ENCODE results near the gene TSPAN5. TPM values are rescaled to one million over a fixed set of nuclear protein-coding genes. Genes with fewer than 3 reads are reported as not detected.

The TSPAN5 gene
- total RNA-seq, 4 donors from 2014 or later: 14.5 to 33.4 (median 17.0) TPM

GRCh38 chr4:98672583-98673287 is 14.3 kb upstream of the TSPAN5 start:
- Histone ChIP-seq H3K4me1 (peaks cover 3% of the 10 kb centered on the region), H3K27me3 (no peaks in the 10 kb centered on the region), H3K36me3 (no peaks in the 10 kb centered on the region), H3K27ac (no peak overlapping the region), H3K9me3 (no peaks in the 10 kb centered on the region), H3K4me3 (no peak overlapping the region)
- no peak for DNase-seq (ENCODE audit: low spot score in 2 of 2)
- WGBS: 56% methylated on average over 5 of the region's 5 CpGs
- TF ChIP-seq EP300 (IDR thresholded peaks at IDR 0.05) (no peak), POLR2AphosphoS5 (IDR thresholded peaks at IDR 0.05) (no peak), POLR2A (IDR thresholded peaks at IDR 0.05) (no peak), CTCF (IDR thresholded peaks at IDR 0.05) (no peak)

GRCh38 chr4:98671131-98671530 is 12.7 kb upstream of the TSPAN5 start:
- DNase-seq (ENCODE audit: low spot score in 2 of 2): no peak
- Histone ChIP-seq H3K9me3 (no peaks in the 10 kb centered on the region), H3K4me1 (peaks cover 3% of the 10 kb centered on the region), H3K36me3 (no peaks in the 10 kb centered on the region), H3K4me3 (no peak overlapping the region), H3K27me3 (no peaks in the 10 kb centered on the region), H3K27ac (no peak overlapping the region)
- no peak for TF ChIP-seq CTCF (IDR thresholded peaks at IDR 0.05)
- no peak for TF ChIP-seq EP300 (IDR thresholded peaks at IDR 0.05)
- no peak for TF ChIP-seq POLR2AphosphoS5 (IDR thresholded peaks at IDR 0.05)
- no peak for TF ChIP-seq POLR2A (IDR thresholded peaks at IDR 0.05)

GRCh38 chr4:98670186-98670585 is 11.8 kb upstream of the TSPAN5 start:
- Histone ChIP-seq H3K27me3 (no peaks in the 10 kb centered on the region), H3K9me3 (no peaks in the 10 kb centered on the region), H3K4me3 (no peak overlapping the region), H3K27ac (no peak overlapping the region), H3K4me1 (peaks cover 3% of the 10 kb centered on the region), H3K36me3 (no peaks in the 10 kb centered on the region)
- WGBS: 96% methylated on average over 5 of the region's 5 CpGs
- TF ChIP-seq CTCF (IDR thresholded peaks at IDR 0.05): no peak
- no peak for TF ChIP-seq POLR2AphosphoS5 (IDR thresholded peaks at IDR 0.05)
- no peak for TF ChIP-seq EP300 (IDR thresholded peaks at IDR 0.05)
- no peak for TF ChIP-seq POLR2A (IDR thresholded peaks at IDR 0.05)
- DNase-seq (ENCODE audit: low spot score in 2 of 2): no peak

- 46% methylated on average over 4 of the region's 4 CpGs for WGBS
- no peaks in the 10 kb centered on the region for H3K27me3 ChIP-seq
- no peaks in the 10 kb centered on the region for H3K36me3 ChIP-seq
- H3K27ac ChIP-seq: no peak overlapping the region
- H3K9me3 ChIP-seq: no peaks in the 10 kb centered on the region
- no peak overlapping the region for H3K4me3 ChIP-seq
- no peak for TF ChIP-seq CTCF (IDR thresholded peaks at IDR 0.05)
- DNase-seq (ENCODE audit: low spot score in 2 of 2): no peak
- H3K4me1 ChIP-seq: peaks cover 3% of the 10 kb centered on the region
Measured at GRCh38 chr4:98669577-98669976, 11.2 kb upstream of the TSPAN5 start.

GRCh38 chr4:98664959-98665358 is 6.5 kb upstream of the TSPAN5 start:
- DNase-seq (ENCODE audit: low spot score in 2 of 2): no peak
- Histone ChIP-seq H3K36me3 (no peaks in the 10 kb centered on the region), H3K27me3 (no peaks in the 10 kb centered on the region), H3K4me1 (peaks cover 24% of the 10 kb centered on the region), H3K9me3 (no peaks in the 10 kb centered on the region), H3K4me3 (no peak overlapping the region), H3K27ac (no peak overlapping the region)
- TF ChIP-seq POLR2AphosphoS5 (IDR thresholded peaks at IDR 0.05) (no peak), CTCF (IDR thresholded peaks at IDR 0.05) (no peak), EP300 (IDR thresholded peaks at IDR 0.05) (no peak), POLR2A (IDR thresholded peaks at IDR 0.05) (no peak)
- WGBS: 97% methylated on average over 4 of the region's 4 CpGs

Measured in suprapubic skin (tissue), 4 donors.